ENCODE results near the gene C11orf21. TPM values are rescaled to one million over a fixed set of nuclear protein-coding genes. Genes with fewer than 3 reads are reported as not detected.

Gene C11orf21
- total and polyA plus RNA-seq, 12 donors, result 0.04 to 2.1 (median 0.37) TPM

- WGBS, 4 donors, result 87 to 95% (median 92%) methylated on average over 9 to 18 of the region's 18 CpGs
- Histone ChIP-seq H3K36me3 (replicated peaks in 1 of 2) (no peaks in the 10 kb centered on the region), H3K27me3 (peaks cover 7% of the 10 kb centered on the region), H3K4me3 (no peak overlapping the region), H3K4me1 (replicated peaks in 1 of 2) (no peaks in the 10 kb centered on the region), H3K9me3 (replicated peaks in 1 of 3) (no peaks in the 10 kb centered on the region), H3K27ac (no peak overlapping the region)
- TF ChIP-seq CTCF (IDR thresholded peaks at IDR 0.05) (no peak), POLR2A (IDR thresholded peaks at IDR 0.05) (no peak)
- intact Hi-C loops (cut with DNase I), result no loop called here
- peak in 1 of 7 donors; percentile 12 for DNase-seq
Observed at GRCh38 chr11:2262301-2263070, 39.2 kb downstream of the C11orf21 start.

- peaks cover 7% of the 10 kb centered on the region for H3K27me3 ChIP-seq
- H3K9me3 ChIP-seq (replicated peaks in 1 of 3), result no peaks in the 10 kb centered on the region
- TF ChIP-seq CTCF (IDR thresholded peaks at IDR 0.05), result no peak
- no peak for TF ChIP-seq POLR2A (IDR thresholded peaks at IDR 0.05)
- WGBS, 4 donors, result 76 to 85% (median 81%) methylated on average over 15 to 21 of the region's 21 CpGs
- intact Hi-C loops (cut with DNase I), result no loop called here
- H3K4me3 ChIP-seq, result no peak overlapping the region
- peak in 2 of 7 donors; percentile 10 to 30 for DNase-seq
- no peaks in the 10 kb centered on the region for H3K4me1 ChIP-seq (replicated peaks in 1 of 2)
- H3K27ac ChIP-seq, result no peak overlapping the region
- H3K36me3 ChIP-seq (replicated peaks in 1 of 2), result no peaks in the 10 kb centered on the region
Observed at GRCh38 chr11:2261436-2262230, 40.1 kb downstream of the C11orf21 start.

GRCh38 chr11:2260491-2261364, 41.0 kb downstream of the C11orf21 start:
- DNase-seq, result peak in 2 of 7 donors; percentile 11 to 24
- H3K9me3 ChIP-seq (replicated peaks in 1 of 3), result no peaks in the 10 kb centered on the region
- intact Hi-C loops (cut with DNase I), result no loop called here
- H3K27me3 ChIP-seq, result peaks cover 7% of the 10 kb centered on the region
- no peak overlapping the region for H3K27ac ChIP-seq
- H3K4me1 ChIP-seq (replicated peaks in 1 of 2), result no peaks in the 10 kb centered on the region
- no peak overlapping the region for H3K4me3 ChIP-seq
- TF ChIP-seq CTCF (IDR thresholded peaks at IDR 0.05), result no peak
- TF ChIP-seq POLR2A (IDR thresholded peaks at IDR 0.05), result no peak
- no peaks in the 10 kb centered on the region for H3K36me3 ChIP-seq (replicated peaks in 1 of 2)
- 77 to 89% (median 82%) methylated on average over 10 to 26 of the region's 26 CpGs for WGBS, 4 donors

Data from adrenal gland (tissue), 12 donors.